GM08714 (cell line): Measurements from ENCODE around the gene CRELD2.

Experiments
- H3K4me3 ChIP-seq: fragments of 200-500 bp; sonication (Bioruptor generic); 2 replicates; pipeline ENCODE4 v1.5.1; 2014; ENCODE audit warnings: mild to moderate bottlenecking, low read length, inconsistent platforms
- ZNF274 ChIP-seq: IDR thresholded peaks from 2 replicates; pipeline ENCODE4 v1.6.1; 2012; ENCODE audit warnings: mild to moderate bottlenecking, low read depth, low read length

Gene CRELD2

DNA sequence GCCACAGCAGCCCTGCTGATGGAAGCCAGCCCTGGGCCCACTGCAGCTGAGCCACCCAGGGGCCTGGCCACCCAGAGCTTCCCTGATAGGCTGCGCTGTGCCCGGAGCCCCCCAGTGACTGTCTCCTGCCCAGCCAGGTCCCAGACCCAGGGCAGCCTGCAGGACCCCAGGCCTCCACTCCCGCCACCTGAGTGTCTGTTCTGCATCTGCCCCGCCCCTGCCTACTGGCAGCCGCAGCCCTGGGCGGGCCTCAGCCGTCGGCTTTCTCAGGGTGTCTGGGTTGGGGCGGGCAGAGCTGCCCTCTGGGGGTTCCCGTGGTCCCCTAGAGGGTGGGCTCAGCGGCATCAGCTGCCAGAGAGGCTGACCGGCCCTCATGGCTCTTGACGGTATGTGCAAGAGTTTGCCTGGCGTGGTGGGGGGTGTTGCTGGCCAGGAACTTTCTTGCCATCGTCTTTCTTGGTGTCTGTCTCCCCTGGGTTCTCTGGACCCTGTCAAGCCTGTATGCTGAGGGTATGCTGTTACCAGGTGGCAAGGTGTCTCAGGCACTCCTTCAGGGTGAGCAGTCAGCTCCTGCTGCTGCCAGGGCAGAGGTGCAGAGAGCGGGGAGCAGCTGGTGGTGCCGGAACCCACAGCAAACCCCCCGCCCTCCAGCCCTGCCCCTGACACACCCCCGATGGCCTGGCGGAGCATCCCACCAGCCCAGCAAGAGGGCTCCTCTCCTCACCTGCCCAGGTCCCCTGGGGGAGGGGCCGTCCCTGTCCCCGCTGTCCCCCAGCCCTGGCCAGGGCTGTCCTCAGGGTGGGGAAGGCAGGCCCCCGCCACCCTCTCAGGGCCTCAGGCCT lies 29.9 kb downstream of the CRELD2 start:
- TF ChIP-seq ZNF274, result no peak
- no peak overlapping the region for H3K4me3 ChIP-seq

DNA sequence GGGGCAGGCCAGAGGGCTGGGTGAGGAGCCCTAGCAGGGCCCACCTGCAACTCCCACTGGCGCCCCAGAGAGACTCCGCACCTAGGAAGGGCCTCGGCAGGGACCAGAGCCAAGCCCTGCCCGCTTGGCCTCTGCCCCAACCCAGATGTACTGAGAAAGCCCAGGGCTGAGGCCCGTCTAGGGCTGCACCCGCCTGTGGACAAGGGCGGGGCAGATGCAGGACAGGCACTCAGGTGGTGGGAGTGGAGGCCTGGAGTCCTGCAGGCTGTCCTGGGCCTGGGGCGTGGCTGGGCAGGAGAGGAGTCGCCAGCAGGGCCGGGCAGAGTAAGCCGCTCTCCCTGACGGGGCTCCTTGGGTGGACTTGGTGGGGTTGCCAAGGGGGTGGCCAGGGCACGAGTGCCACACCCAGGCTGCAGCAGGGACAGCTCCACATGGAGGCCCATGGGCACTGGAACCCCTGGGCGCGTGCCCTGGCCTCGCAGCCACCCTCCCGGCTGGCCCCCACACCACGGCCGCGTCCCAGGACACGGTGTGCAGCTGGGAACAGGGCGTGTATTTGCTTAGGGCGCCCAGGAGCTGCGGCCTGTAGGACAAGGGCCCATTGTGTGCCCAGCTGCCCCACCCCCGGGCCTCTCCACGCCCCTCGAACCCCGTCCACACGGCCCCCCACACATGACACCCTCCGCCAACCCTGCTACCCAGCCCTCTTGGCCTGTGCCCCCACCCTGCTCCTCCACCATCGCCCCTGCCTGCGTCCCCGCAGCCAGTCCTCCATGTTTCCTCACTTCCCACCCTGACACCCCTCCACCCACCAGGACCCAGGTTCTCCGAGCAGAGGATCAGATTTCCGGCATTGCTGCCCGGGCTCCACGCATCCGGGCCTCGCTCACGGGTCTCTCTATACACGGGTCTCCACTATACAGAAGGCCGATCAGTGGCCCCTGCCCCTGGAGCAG lies 30.8 kb downstream of the CRELD2 start:
- no peak for TF ChIP-seq ZNF274
- H3K4me3 ChIP-seq, result no peak overlapping the region

DNA sequence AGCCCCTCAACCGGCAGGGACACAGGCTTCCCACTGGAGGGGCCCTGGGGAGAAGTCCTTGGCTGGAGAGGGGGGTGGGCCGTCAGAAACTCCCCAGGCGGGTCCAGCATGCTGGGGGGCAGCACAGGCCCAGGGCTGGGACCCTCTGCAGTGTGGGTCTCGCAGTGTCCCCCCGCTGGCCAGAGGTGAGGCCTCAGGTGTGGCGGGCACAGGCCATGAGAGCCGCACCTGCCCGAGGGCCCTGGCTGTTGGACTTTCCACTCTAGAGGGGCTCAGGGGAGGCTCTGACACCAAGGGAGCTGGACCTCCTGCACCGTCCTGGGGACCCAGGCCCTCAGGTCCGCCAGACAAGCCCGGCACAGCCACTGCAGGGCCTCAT lies 31.5 kb downstream of the CRELD2 start:
- TF ChIP-seq ZNF274, result no peak
- no peak overlapping the region for H3K4me3 ChIP-seq

DNA sequence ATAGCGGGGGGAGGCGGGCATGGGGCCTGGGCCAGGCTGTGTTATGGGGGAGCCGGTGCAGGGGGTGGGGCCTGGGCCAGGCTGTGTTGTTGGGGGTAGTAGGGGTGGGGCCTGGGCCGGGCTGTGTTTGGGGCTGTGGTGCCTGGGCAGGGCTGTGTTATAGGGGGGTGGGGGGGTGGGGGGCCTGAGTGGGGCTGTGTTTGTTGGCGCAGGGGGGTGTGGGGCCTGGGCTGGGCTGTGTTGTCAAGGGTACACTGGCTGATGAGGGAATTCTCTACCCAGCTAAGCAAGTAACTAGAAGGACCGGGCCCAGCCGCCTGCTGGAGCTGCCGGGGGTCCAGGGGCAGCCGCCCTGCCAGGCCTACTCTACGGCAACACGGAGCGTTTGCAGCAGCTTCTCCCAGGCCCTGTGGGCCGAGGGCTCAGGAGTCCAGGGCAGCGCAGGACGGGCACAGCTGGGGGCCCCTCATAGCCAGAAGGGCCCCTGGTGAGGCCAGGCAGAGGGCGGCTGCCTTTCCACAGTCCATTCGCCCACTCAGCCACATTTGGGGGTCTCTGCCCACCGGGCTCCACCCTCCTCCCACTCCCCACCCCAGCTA lies 32.1 kb downstream of the CRELD2 start:
- TF ChIP-seq ZNF274, result no peak
- no peak overlapping the region for H3K4me3 ChIP-seq

DNA sequence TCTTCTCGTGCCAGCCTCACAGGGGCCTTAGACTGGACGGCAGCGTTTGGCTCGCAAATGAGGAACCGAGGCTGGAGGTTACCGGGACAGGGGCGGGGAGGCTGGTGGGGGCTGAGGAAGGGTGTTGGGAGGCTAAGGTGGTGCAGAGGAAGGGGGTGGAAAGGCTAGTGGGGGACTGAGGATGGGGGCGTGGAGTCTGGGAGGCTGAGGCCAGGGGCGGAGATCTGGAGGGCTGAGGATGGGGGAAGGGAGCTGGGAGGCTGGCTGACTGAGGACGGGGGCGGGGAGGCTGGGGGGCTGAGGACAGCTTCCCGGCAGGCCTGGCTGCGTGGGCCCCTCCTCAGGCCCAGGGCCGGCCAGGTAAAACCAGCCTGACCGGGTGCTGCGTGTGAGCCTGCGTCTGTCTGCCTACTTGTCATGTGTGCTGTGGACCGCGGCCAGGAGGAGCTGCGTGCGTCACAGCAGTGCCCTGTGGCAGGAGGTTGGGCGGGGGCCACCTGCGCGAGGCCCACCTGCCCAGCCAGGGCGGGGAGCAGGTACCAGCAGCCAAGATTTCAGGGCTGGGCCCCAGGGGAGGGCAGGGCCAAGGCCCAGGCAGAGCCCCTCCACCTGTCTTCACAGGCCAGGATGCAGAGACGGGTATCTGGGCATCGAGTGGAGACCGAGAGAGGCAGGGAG lies 32.7 kb downstream of the CRELD2 start:
- no peak overlapping the region for H3K4me3 ChIP-seq
- TF ChIP-seq ZNF274, result no peak

DNA sequence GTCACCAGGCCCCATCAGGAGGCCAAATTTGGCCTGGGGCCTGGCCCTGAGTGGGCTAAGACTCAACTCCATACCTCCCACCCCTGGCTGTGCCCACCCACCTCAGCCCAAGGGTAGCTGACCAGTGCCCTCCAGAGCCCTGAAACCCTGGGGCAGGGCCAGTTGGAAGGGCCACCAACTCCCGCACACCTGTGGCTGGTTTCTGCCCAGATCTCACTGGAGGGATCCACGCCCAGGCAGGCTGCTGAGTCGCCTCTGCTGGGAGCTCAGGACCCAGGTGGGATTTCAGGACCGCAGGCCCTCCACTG lies 33.2 kb downstream of the CRELD2 start:
- no peak for TF ChIP-seq ZNF274

DNA sequence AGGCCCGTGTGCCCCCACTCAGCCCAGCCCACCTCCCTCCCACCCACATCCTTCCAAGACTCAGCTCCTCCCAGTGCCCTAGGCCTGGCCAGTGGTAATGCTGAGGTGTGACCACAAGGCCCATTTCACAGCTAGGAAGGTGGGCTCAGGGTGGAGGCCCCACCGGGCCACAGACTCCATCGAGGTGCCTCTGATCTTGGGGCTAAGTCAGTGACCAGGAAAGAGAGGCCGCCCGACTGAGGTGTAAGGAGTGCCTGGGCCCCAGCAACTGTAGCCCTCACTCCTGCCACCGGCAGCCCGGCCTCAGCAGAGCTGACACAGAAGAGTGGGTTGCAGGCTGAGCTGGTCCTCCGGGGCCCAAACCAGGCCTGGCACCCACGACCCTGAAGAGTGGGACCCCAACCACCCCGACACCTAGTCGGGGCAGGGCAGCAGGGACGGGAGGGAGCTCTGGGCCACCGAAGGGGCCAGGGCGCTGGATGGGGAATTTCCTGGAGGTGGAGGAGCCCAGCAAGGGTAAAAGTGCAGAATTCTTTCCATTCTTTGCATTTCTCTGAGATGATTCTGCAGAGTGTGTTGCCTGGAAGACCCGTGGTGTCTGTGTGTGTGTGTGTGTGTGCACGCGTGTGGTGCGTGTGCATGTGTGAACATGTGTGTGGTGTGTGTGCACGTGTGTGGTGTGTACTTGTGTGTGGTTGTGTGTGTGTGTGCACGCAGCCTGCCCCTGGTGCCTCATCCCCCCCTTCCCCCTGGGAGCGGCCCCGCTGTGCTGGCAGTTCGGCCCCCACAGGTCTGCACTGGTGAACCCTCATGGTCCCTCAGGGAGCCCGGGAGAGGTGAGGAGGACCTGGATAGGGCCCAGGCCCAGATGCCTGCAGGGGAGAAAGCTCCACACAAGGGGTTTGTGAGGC lies 33.8 kb downstream of the CRELD2 start:
- H3K4me3 ChIP-seq, result no peak overlapping the region
- TF ChIP-seq ZNF274, result no peak

More for the DNA sequence above, 33.2 kb downstream of the CRELD2 start:
- H3K4me3 ChIP-seq, result no peak overlapping the region

DNA sequence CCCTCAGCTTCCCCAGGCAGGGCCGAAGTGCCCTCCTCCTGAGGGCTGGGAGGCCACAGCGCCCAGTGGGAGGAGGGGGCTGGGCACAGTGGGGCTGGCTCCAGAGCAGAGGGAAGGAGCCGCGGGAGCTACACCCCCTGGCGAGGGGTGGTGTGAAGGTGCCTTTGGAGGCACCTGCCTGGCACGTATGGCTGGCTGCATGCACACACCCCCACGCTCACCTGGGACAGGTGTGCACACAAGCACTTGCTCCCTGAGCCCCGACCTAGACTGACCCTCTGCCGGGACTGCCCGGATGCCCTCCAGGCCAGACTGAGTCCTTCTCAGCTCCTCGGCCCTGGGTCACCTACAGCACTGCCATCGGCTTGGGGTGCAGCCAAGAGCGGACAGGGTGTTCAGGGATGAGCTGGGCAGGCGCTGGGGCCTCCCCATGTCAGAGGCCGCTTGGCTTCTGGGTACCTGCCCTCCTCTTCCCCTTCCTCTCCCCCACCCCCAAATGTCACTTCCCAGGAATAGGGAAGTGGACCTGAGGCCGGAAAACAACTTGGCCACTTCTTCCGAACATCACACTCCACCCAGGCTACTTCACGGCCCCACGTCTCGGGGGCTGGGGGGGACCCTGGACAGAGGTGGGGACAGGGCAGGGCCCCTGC lies 34.7 kb downstream of the CRELD2 start:
- no peak for TF ChIP-seq ZNF274
- H3K4me3 ChIP-seq, result no peak overlapping the region

DNA sequence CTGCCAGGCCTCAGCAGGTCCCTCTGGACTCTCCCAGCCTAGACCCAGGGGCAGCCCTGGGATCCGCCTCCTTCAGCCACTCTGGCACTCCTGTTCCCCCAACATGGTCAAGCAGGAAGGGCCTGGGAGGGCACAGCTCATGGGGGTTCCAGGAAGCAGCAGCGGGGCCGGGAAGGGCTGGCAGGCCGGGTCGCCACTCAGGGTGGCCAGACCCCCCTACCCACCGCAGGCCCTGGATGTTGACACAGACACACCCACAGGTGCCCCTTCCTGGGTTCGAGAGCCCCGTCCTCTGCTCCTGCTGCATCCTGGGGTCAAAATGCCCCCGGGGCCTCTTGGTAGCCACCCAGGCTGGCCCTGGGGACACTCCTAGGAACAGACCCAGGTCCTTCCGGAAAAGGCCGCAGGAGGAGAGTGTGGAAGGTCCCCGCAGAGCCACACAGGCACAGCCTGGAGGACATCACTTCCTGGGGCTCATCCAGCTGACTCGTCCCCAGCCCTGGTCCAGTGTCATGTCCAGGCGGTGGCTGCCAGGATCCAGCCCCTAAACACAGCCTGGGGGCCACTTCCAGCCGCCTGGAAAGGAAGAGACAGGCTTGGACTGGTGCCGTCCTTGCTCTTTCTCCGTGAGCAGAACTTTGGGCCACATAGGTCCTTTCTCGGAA lies 35.4 kb downstream of the CRELD2 start:
- no peak for TF ChIP-seq ZNF274
- no peak overlapping the region for H3K4me3 ChIP-seq

DNA sequence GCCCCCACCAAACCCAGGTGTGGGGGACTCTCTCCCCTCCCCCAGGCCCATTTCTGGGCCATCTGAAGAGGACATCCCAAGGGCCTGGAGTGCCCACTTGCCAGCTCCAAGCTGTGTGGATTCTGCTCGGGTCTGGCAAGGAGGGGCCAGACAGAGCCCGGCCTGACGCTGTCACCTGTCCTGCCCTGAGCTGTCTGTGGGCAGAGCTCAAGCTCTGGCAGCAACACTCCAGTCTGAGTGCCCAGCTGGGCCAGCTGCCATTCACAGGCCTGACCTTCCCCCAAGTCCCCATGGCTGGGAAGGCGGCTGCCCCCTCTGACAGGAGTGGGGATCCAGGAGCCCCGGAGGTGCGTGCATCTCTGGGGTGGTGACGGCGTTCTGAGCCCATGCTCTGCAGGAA lies 35.9 kb downstream of the CRELD2 start:
- no peak overlapping the region for H3K4me3 ChIP-seq
- TF ChIP-seq ZNF274, result no peak

DNA sequence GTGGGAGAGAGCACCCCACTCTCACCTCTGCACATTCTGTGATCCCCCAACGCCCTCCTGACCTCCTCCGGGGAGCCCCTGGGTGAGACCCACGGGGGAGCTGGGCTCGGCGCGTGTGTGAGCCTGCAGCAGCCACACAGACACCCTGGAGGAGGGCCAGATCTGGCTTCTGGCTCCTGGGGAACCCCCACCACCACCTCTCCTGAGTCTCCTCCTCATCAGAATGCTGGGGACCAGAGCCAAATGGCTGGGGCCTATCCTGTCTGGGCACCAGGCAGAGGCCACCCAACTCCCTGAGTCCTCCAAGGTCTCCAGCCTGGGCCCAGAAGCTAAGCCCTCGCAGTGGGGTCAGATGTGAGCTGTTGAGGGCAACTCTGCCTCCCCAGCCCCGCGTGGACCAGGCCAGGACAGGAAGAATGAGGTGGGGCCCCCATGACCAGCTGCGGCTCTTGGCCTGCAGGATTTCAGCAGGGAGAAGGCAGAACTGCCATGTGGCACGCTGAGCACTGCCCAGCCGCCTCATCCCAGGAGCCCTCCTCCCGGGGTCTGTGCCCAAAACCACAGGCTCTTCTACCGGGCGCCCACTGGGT lies 36.7 kb downstream of the CRELD2 start:
- H3K4me3 ChIP-seq, result no peak overlapping the region
- TF ChIP-seq ZNF274, result no peak

DNA sequence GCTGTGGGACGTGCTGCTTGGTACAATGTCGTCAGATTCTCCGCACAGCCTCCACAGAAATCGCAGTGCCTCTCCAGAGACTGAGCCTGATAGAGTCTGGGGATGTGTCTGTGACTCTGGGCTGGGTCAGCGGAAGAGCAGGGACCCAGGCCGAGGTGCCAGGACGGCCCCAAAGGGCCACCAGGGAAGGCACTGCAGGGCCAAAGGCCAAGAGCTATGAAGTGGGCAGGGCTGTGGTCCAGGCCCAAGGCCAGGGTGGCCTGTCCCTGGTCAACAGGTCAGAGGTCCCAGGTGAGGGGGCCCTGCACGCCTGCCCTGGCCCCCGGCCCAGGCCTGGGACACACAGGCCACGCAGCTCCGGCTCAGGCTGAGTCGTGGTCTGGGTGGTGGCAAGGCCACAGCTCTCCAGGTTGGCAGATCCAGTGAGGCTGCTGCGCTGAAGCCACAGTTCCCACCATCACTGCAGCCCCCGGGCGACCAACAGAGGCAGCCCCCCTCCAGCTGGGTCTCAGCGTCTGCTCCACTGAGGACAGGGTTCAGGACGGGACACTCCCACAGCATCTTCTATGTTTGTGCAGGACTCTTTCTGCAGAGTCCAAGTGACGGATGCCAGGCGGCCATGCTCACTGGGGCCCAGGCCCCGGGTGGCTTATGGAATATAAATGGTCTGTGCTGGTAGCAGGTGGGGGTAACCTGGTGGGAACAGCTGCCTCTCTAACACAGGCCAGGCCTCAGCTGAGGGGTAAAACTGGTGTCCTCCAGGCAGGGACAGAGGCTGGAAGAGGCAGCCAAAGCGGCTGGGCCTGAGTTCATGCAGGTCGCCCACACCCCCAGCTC lies 37.4 kb downstream of the CRELD2 start:
- no peak for TF ChIP-seq ZNF274

More for the DNA sequence above, 37.4 kb downstream of the CRELD2 start:
- H3K4me3 ChIP-seq, result no peak overlapping the region
